Activated CD8-positive, alpha-beta memory T cell treated with anti-CD3 and anti-CD28 coated beads, Interleukin-2, amount 10 ng/mL, durations not matched to agents 7 days and 5 days (primary cell): ENCODE results near the gene FBLIM1. TPM values are rescaled to one million over a fixed set of nuclear protein-coding genes. Genes with fewer than 3 reads are reported as not detected.

Source experiments
- ATAC-seq: fragments of 150-1000 bp; cut with Tn5 transposase; one replicate; pipeline ENCODE4 v1.10.0; 2021; ENCODE audit warnings: moderate library complexity
- CTCF ChIA-PET: fragments of 350-600 bp; sonication (Branson Sonifier 250); formaldehyde crosslinking; loops from one replicate; lab custom pipeline; 2021; ENCODE audit warnings: antibody characterized with exemption; lab: Charles Lee
- DNase-seq: peaks from one replicate; pipeline ENCODE4 v3.0.0-alpha.2; 2020
- H3K27ac Mint-ChIP-seq: one replicate; pipeline ENCODE4 v1.8.0; 2021; ENCODE audit warnings: mild to moderate bottlenecking, mixed read lengths
- H3K27me3 Mint-ChIP-seq: one replicate; pipeline ENCODE4 v1.8.0; 2021; ENCODE audit warnings: mixed read lengths
- H3K36me3 Mint-ChIP-seq: one replicate; pipeline ENCODE4 v1.8.0; 2021; ENCODE audit warnings: mild to moderate bottlenecking, mixed read lengths
- H3K4me1 Mint-ChIP-seq: one replicate; pipeline ENCODE4 v1.8.0; 2021; ENCODE audit warnings: mixed read lengths
- H3K4me3 Mint-ChIP-seq: one replicate; pipeline ENCODE4 v1.8.0; 2021; ENCODE audit warnings: mild to moderate bottlenecking, moderate library complexity, mixed read lengths
- H3K9me3 Mint-ChIP-seq: one replicate; pipeline ENCODE4 v1.8.0; 2022; ENCODE audit warnings: low read depth, mixed read lengths
- total RNA-seq, 2 experiments: library from RNA; stranded (reverse); gene quantifications; one replicate each; pipeline ENCODE4 v1.2.3, GENCODE V29; 2021

FBLIM1 gene
- total RNA-seq, 2 experiments from 2014 or later, result not detected

DNA sequence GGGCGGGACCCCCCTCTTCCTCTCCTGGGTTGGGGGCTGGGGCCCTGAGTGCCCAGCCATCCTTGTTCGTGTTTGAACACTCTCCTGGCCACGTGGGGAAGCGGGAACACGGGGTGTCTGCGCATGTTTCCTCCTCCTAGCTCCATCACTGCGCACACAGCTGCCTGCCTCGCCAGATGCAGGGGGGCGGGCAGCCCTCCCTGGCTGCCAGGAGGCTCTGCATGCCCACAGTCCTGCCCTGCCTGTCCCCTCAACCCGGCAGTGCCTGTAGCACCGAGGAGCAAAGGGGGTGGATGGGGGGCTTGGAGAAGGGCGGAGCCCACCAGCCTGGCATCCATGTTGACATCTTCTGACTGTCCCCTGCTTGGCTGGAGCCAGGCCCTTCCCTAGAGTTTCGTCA, 24.3 kb upstream of the FBLIM1 start:
- no peaks in the 10 kb centered on the region for H3K27me3 Mint-ChIP-seq
- no peak for ATAC-seq
- H3K36me3 Mint-ChIP-seq, result no peaks in the 10 kb centered on the region
- H3K9me3 Mint-ChIP-seq, result no peaks in the 10 kb centered on the region
- CTCF ChIA-PET, result no interaction called here
- DNase-seq, result no peak
- no peak overlapping the region for H3K4me3 Mint-ChIP-seq
- H3K4me1 Mint-ChIP-seq, result no peaks in the 10 kb centered on the region
- no peak overlapping the region for H3K27ac Mint-ChIP-seq

GRCh38 chr1:15734901-15735300, 23.7 kb upstream of the FBLIM1 start:
- H3K36me3 Mint-ChIP-seq, result no peaks in the 10 kb centered on the region
- CTCF ChIA-PET, result no interaction called here

GRCh38 chr1:15735304-15736037, 23.1 kb upstream of the FBLIM1 start:
- Mint-ChIP-seq H3K27me3 (no peaks in the 10 kb centered on the region), H3K9me3 (no peaks in the 10 kb centered on the region), H3K27ac (no peak overlapping the region), H3K4me1 (no peaks in the 10 kb centered on the region), H3K36me3 (no peaks in the 10 kb centered on the region), H3K4me3 (no peak overlapping the region)
- DNase-seq (no peak), ATAC-seq (no peak)
- CTCF ChIA-PET, result no interaction called here

More at GRCh38 chr1:15734901-15735300, 23.7 kb upstream of the FBLIM1 start:
- no peaks in the 10 kb centered on the region for H3K9me3 Mint-ChIP-seq
- no peaks in the 10 kb centered on the region for H3K4me1 Mint-ChIP-seq
- no peaks in the 10 kb centered on the region for H3K27me3 Mint-ChIP-seq
- no peak overlapping the region for H3K4me3 Mint-ChIP-seq
- ATAC-seq (no peak), DNase-seq (no peak)
- no peak overlapping the region for H3K27ac Mint-ChIP-seq

DNA sequence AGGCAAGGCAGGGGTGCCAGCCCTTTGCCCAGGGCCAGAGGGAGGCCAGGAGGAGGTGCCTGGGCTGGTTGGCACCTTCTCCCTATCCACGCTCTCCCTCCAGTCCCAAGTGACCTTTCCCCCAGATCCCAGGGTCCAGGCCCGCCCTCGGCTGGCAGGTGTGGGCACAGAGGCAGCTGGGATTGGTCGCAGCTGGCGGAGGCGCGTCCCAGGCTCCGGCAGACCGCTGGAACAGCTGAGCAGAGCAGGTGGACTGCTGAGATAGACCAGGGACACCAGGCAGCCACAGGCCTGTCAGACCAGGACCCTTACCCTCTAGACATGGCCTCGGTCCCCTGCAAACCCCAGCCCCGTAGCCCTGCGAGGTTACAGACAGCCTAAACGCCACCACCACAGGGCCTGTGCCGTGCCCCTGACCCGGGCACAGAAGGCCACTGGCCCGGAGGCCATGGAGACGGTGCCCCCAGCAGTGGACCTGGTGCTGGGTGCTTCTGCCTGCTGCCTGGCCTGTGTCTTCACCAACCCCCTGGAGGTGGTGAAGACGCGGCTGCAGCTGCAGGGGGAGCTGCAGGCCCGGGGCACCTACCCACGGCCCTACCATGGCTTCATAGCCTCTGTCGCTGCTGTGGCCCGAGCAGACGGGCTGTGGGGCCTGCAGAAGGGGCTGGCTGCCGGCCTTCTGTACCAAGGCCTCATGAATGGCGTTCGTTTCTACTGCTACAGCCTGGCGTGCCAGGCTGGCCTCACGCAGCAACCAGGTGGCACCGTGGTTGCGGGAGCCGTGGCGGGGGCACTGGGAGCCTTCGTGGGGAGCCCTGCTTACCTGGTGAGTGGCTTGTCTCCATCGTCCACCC, 22.3 kb upstream of the FBLIM1 start, which contains the start of gene SLC25A34:
SLC25A34 (plus strand) TSS at position 221 of the 854 bp plus-strand sequence; CDS start at position 449, 228 bp downstream.
- DNase-seq (no peak), ATAC-seq (no peak)
- CTCF ChIA-PET, result no interaction called here
- no peaks in the 10 kb centered on the region for H3K36me3 Mint-ChIP-seq
- H3K4me1 Mint-ChIP-seq, result peaks cover under 1% of the 10 kb centered on the region
- H3K9me3 Mint-ChIP-seq, result no peaks in the 10 kb centered on the region
- no peaks in the 10 kb centered on the region for H3K27me3 Mint-ChIP-seq
- no peak within 1 kb of the TSS for H3K27ac Mint-ChIP-seq
- H3K4me3 Mint-ChIP-seq, result no peak within 1 kb of the TSS

- Mint-ChIP-seq H3K9me3 (no peaks in the 10 kb centered on the region), H3K27me3 (no peaks in the 10 kb centered on the region), H3K4me3 (no peak overlapping the region), H3K4me1 (peaks cover 5% of the 10 kb centered on the region), H3K27ac (no peak overlapping the region), H3K36me3 (no peaks in the 10 kb centered on the region)
- CTCF ChIA-PET, result no interaction called here
- no peak for ATAC-seq
- DNase-seq, result no peak
Observed at GRCh38 chr1:15736892-15737261, 21.7 kb upstream of the FBLIM1 start.

- DNase-seq (no peak), ATAC-seq (no peak)
- H3K27me3 Mint-ChIP-seq, result no peaks in the 10 kb centered on the region
- no peaks in the 10 kb centered on the region for H3K36me3 Mint-ChIP-seq
- no peak overlapping the region for H3K4me3 Mint-ChIP-seq
- no peak overlapping the region for H3K27ac Mint-ChIP-seq
- H3K9me3 Mint-ChIP-seq, result no peaks in the 10 kb centered on the region
- peaks cover 5% of the 10 kb centered on the region for H3K4me1 Mint-ChIP-seq
- CTCF ChIA-PET, result no interaction called here
Observed at GRCh38 chr1:15737324-15738319, 21.0 kb upstream of the FBLIM1 start.

DNA sequence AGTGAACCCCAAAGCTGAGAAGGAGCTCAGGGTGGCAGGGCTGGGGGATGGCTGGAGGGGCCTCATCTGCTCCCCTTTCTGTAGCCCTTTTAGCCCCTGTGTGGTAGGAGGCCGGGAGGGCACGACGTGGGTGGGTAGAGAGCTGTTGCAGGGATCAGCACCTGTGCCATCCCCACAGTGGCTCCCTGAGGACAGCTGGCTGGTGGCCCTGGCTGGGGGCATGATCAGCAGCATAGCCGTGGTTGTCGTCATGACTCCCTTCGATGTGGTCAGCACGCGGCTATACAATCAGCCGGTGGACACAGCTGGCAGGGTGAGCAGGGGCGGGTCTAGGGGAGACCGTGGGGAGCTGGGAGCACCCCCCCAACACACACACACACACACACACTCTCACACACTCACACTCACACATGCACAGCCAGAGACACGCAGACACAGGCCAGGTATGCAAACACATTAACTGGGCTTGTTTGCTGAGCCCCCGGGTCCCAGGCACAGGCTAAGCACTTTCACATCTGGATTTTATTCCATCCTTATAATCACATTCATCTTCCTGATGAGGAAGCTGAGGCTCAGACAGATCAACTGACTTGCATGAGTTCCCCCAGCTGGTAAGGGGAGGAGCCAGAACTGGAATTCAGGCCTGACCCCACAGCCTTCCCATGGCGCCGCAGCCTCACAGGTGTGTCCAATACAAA, 20.0 kb upstream of the FBLIM1 start:
- H3K36me3 Mint-ChIP-seq, result no peaks in the 10 kb centered on the region
- ATAC-seq, result no peak
- no peaks in the 10 kb centered on the region for H3K9me3 Mint-ChIP-seq
- H3K4me3 Mint-ChIP-seq, result no peak overlapping the region
- CTCF ChIA-PET, result interaction anchor here (3.1 kb wide), 1 partner anchor 143 kb away, joined by 37 read pairs; no protein-coding TSS in a partner anchor
- no peak for DNase-seq
- no peak overlapping the region for H3K27ac Mint-ChIP-seq
- H3K4me1 Mint-ChIP-seq, result peaks cover 5% of the 10 kb centered on the region
- H3K27me3 Mint-ChIP-seq, result no peaks in the 10 kb centered on the region

DNA sequence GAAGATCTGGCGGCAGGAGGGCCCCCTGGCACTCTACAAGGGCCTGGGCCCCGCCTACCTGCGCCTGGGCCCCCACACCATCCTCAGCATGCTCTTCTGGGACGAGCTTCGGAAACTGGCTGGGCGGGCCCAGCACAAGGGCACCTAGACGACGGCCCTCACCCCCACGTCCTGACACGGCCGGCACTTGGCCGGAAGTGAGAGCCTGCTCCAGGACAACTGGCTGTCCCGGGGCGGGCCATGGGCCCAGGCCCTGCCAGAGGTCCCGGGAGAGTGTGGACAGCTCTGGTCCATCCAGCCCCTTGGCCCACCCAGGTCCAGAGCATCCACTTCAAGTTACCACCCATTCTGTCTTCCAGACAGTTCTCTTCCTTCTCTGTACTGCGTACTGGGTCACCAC, 19.3 kb upstream of the FBLIM1 start:
- DNase-seq (no peak), ATAC-seq (no peak)
- H3K4me1 Mint-ChIP-seq, result peaks cover 5% of the 10 kb centered on the region
- no peak overlapping the region for H3K4me3 Mint-ChIP-seq
- H3K27me3 Mint-ChIP-seq, result no peaks in the 10 kb centered on the region
- H3K9me3 Mint-ChIP-seq, result no peaks in the 10 kb centered on the region
- CTCF ChIA-PET, result interaction anchor here (3.1 kb wide), 1 partner anchor 144 kb away, joined by 37 read pairs; no protein-coding TSS in a partner anchor
- H3K27ac Mint-ChIP-seq, result no peak overlapping the region
- no peaks in the 10 kb centered on the region for H3K36me3 Mint-ChIP-seq

DNA sequence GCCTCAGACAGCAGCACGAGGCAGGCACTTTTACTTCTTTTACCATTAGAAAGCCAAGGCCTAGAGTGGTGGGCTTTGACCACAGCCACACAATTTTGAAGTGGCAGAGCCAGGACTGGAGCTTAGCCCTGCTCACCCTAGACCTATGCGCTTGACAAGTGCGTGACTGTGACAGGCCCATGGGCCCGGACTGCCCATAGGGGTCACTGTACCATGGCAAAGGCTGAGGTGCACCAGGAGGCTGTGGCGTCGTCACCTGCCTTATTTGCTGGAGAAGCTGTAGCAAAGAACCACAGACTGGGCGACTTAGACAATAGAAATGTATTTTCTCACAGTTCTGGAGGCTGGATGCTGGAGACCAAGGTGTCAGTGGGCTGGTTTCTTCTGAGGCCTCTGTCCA, 18.9 kb upstream of the FBLIM1 start:
- CTCF ChIA-PET, result interaction anchor here (1.6 to 3.1 kb wide), 2 partner anchors 25 to 145 kb away, joined by 4 to 37 read pairs; no protein-coding TSS in a partner anchor
- Mint-ChIP-seq H3K9me3 (no peaks in the 10 kb centered on the region), H3K27ac (no peak overlapping the region), H3K4me3 (no peak overlapping the region), H3K36me3 (no peaks in the 10 kb centered on the region), H3K27me3 (no peaks in the 10 kb centered on the region), H3K4me1 (peaks cover 5% of the 10 kb centered on the region)
- ATAC-seq (no peak), DNase-seq (no peak)

DNA sequence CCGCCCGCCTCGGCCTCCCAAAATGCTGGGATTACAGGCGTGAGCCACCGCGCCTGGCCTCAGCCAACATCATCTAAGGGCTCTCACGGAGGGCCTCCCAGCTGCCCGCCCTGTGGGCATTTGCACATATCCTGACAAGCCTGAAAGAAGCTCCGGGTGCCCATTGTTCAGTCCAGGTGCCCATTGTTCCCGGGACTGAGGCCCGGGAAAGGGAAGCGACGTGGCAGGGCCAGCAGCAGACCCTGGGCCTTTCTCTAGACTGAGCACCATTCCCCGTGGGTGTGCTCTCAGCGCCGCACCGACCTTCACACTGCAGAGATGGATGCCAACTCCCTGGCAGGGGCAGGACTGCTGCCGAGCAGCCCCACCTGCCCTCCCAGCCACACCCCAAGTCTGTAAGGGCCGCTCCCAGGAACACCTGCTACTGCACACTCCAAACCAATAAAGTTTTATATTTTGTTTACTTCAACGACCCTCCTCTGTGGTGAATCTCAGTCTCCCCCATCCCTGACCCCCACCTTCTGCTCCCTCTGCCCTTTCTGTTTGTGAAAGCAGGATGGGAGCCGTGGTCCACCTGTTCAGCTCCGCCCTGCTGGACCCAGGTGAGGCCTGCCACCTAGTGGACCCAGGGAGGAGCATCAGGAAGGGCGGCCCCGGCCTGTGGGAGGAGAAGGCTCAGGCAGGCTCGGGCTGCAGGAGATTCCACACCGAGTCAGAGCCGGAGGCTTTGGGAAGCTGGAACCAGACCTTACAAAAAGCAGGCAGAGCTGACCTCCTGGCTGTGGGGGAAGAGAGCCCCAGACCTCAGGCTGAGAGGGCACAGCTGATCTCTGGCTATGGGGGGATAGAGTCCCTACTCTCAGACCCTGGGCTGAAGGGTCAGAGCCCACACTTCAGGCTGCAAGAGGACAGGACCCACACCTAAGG, 17.4 kb upstream of the FBLIM1 start:
- DNase-seq, result peak; percentile 83
- no peak overlapping the region for H3K27ac Mint-ChIP-seq
- CTCF ChIA-PET, result interaction anchor here (0.6 to 3.1 kb wide), 21 partner anchors 9 to 566 kb away, joined by 3 to 37 read pairs (median 3); partner anchors contain the start of gene CASP9
- no peak overlapping the region for H3K4me3 Mint-ChIP-seq
- no peaks in the 10 kb centered on the region for H3K36me3 Mint-ChIP-seq
- H3K4me1 Mint-ChIP-seq, result peaks cover 5% of the 10 kb centered on the region
- no peaks in the 10 kb centered on the region for H3K9me3 Mint-ChIP-seq
- ATAC-seq, result peak; percentile 92
- H3K27me3 Mint-ChIP-seq, result no peaks in the 10 kb centered on the region

DNA sequence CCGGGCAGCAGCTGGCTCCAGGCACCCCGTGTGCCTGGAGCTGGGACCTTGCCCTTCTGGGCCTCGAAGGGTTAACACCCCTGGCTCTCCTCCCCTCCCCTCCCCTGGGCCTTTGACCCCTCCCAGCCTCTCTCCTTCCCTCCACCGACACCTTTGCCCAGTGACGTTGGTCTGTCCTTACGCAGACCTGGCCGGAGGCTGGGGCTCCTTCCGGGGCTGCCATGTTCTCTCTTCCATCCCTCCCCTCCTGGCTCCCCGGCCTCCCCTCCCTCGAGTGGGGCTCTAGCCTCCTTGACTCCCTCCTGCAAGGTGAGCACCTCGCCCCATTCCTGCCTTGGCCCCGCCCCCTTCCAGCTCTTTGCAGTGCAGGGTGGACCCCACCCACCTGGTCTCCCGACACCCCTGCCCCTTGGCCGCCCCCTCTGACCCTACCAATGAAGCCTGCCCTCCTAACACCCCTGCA, 16.2 kb upstream of the FBLIM1 start, which contains the start of gene TMEM82:
TMEM82 (plus strand) TSS at position 161 of the 463 bp plus-strand sequence; CDS start at position 222, 61 bp downstream.
- Mint-ChIP-seq H3K27ac (no peak within 1 kb of the TSS), H3K4me3 (no peak within 1 kb of the TSS), H3K4me1 (peaks cover 5% of the 10 kb centered on the region), H3K36me3 (no peaks in the 10 kb centered on the region), H3K27me3 (no peaks in the 10 kb centered on the region), H3K9me3 (no peaks in the 10 kb centered on the region)
- CTCF ChIA-PET, result interaction anchor here (2.0 kb wide), 1 partner anchor 14 kb away, joined by 6 read pairs; no protein-coding TSS in a partner anchor
- no peak for DNase-seq
- ATAC-seq, result no peak
